ENCODE data around the gene EXT2.

DNA sequence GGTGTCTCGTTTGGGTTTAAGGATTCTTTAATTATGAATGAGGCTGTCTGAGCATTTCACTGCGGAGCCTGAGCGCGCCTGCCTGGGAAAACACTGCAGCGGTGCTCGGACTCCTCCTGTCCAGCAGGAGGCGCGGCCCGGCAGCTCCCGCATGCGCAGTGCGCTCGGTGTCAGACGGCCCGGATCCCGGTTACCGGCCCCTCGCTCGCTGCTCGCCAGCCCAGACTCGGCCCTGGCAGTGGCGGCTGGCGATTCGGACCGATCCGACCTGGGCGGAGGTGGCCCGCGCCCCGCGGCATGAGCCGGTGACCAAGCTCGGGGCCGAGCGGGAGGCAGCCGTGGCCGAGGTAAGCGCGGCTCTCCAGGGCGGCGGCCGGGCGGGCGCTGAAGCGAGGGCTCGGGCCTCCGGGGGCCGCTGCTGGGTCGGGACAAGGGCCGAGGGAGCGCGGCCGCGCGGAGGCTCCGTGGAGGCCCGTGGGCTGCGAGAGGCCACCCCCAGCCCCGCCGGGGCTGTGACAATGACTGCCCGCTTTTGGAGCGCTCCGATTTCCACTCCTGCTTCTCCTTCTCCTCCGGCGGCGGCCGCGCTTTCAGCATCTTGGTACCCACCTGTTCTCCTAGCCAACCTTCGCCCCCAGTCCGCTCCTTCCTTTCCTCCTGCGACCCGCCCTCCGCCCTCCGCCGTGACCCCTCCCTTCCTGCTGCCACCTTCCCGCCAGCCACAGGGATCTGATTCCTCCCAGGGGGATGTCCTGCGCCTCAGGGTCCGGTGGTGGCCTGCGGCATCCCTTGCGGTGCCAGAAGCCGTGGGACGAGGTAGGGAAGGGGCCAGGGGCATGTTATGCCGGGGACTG, at the start of gene EXT2:
- TF ChIP-seq, protein P1, sequence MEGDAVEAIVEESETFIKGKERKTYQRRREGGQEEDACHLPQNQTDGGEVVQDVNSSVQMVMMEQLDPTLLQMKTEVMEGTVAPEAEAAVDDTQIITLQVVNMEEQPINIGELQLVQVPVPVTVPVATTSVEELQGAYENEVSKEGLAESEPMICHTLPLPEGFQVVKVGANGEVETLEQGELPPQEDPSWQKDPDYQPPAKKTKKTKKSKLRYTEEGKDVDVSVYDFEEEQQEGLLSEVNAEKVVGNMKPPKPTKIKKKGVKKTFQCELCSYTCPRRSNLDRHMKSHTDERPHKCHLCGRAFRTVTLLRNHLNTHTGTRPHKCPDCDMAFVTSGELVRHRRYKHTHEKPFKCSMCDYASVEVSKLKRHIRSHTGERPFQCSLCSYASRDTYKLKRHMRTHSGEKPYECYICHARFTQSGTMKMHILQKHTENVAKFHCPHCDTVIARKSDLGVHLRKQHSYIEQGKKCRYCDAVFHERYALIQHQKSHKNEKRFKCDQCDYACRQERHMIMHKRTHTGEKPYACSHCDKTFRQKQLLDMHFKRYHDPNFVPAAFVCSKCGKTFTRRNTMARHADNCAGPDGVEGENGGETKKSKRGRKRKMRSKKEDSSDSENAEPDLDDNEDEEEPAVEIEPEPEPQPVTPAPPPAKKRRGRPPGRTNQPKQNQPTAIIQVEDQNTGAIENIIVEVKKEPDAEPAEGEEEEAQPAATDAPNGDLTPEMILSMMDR (IDR thresholded peaks at IDR 0.05) = peak; percentile 70
- TF ChIP-seq SP1 (CRISPR knock-in tag; conservative IDR thresholded peaks at IDR 0.05) (no peak), CREB1 (CRISPR knock-in tag; IDR thresholded peaks at IDR 0.05) (no peak), ZNF396 (CRISPR knock-in tag; IDR thresholded peaks at IDR 0.05; ENCODE audit: borderline replicate concordance) (no peak), ELF4 (CRISPR knock-in tag; IDR thresholded peaks at IDR 0.05; ENCODE audit: low read depth) (no peak), JUN (CRISPR knock-in tag; IDR thresholded peaks at IDR 0.05) (no peak)
- TF ChIP-seq, protein P2, sequence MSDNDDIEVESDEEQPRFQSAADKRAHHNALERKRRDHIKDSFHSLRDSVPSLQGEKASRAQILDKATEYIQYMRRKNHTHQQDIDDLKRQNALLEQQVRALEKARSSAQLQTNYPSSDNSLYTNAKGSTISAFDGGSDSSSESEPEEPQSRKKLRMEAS (CRISPR knock-in tag; IDR thresholded peaks at IDR 0.05) = no peak
- TF ChIP-seq, protein P3, sequence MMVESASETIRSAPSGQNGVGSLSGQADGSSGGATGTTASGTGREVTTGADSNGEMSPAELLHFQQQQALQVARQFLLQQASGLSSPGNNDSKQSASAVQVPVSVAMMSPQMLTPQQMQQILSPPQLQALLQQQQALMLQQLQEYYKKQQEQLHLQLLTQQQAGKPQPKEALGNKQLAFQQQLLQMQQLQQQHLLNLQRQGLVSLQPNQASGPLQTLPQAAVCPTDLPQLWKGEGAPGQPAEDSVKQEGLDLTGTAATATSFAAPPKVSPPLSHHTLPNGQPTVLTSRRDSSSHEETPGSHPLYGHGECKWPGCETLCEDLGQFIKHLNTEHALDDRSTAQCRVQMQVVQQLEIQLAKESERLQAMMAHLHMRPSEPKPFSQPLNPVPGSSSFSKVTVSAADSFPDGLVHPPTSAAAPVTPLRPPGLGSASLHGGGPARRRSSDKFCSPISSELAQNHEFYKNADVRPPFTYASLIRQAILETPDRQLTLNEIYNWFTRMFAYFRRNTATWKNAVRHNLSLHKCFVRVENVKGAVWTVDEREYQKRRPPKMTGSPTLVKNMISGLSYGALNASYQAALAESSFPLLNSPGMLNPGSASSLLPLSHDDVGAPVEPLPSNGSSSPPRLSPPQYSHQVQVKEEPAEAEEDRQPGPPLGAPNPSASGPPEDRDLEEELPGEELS (CRISPR knock-in tag; IDR thresholded peaks at IDR 0.05) = peak; percentile 69; the same call in 1 of the 2 replicates
- TF ChIP-seq, protein P4, sequence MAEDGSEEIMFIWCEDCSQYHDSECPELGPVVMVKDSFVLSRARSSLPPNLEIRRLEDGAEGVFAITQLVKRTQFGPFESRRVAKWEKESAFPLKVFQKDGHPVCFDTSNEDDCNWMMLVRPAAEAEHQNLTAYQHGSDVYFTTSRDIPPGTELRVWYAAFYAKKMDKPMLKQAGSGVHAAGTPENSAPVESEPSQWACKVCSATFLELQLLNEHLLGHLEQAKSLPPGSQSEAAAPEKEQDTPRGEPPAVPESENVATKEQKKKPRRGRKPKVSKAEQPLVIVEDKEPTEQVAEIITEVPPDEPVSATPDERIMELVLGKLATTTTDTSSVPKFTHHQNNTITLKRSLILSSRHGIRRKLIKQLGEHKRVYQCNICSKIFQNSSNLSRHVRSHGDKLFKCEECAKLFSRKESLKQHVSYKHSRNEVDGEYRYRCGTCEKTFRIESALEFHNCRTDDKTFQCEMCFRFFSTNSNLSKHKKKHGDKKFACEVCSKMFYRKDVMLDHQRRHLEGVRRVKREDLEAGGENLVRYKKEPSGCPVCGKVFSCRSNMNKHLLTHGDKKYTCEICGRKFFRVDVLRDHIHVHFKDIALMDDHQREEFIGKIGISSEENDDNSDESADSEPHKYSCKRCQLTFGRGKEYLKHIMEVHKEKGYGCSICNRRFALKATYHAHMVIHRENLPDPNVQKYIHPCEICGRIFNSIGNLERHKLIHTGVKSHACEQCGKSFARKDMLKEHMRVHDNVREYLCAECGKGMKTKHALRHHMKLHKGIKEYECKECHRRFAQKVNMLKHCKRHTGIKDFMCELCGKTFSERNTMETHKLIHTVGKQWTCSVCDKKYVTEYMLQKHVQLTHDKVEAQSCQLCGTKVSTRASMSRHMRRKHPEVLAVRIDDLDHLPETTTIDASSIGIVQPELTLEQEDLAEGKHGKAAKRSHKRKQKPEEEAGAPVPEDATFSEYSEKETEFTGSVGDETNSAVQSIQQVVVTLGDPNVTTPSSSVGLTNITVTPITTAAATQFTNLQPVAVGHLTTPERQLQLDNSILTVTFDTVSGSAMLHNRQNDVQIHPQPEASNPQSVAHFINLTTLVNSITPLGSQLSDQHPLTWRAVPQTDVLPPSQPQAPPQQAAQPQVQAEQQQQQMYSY (CRISPR knock-in tag; IDR thresholded peaks at IDR 0.05) = no peak
- TF ChIP-seq, protein P5, sequence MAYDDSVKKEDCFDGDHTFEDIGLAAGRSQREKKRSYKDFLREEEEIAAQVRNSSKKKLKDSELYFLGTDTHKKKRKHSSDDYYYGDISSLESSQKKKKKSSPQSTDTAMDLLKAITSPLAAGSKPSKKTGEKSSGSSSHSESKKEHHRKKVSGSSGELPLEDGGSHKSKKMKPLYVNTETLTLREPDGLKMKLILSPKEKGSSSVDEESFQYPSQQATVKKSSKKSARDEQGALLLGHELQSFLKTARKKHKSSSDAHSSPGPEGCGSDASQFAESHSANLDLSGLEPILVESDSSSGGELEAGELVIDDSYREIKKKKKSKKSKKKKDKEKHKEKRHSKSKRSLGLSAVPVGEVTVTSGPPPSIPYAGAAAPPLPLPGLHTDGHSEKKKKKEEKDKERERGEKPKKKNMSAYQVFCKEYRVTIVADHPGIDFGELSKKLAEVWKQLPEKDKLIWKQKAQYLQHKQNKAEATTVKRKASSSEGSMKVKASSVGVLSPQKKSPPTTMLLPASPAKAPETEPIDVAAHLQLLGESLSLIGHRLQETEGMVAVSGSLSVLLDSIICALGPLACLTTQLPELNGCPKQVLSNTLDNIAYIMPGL (CRISPR knock-in tag; IDR thresholded peaks at IDR 0.05) = peak; percentile 94
- TF ChIP-seq, protein P6, sequence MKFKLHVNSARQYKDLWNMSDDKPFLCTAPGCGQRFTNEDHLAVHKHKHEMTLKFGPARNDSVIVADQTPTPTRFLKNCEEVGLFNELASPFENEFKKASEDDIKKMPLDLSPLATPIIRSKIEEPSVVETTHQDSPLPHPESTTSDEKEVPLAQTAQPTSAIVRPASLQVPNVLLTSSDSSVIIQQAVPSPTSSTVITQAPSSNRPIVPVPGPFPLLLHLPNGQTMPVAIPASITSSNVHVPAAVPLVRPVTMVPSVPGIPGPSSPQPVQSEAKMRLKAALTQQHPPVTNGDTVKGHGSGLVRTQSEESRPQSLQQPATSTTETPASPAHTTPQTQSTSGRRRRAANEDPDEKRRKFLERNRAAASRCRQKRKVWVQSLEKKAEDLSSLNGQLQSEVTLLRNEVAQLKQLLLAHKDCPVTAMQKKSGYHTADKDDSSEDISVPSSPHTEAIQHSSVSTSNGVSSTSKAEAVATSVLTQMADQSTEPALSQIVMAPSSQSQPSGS (CRISPR knock-in tag; IDR thresholded peaks at IDR 0.05; ENCODE audit: borderline replicate concordance, low read depth) = no peak
- TF ChIP-seq, protein P7, sequence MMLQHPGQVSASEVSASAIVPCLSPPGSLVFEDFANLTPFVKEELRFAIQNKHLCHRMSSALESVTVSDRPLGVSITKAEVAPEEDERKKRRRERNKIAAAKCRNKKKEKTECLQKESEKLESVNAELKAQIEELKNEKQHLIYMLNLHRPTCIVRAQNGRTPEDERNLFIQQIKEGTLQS (CRISPR knock-in tag; conservative IDR thresholded peaks at IDR 0.05) = no peak

Data from WTC11 (cell line).